Prostate gland (tissue), 2 donors: ENCODE data around the gene DSG4. TPM values are rescaled to one million over a fixed set of nuclear protein-coding genes. Genes with fewer than 3 reads are reported as not detected.

Experiments
- DNase-seq: peaks from one replicate; pipeline ENCODE4 v3.0.0-alpha.2; 2019; ENCODE audit warnings: low spot score
- H3K27ac ChIP-seq, 2 donors: fragments of 200-600 bp; sonication (generic); 2 replicates each; pipeline ENCODE4 v1.5.1; 2017 to 2019
- H3K27me3 ChIP-seq: fragments of 200-600 bp; sonication (generic); replicated peaks from 2 replicates; pipeline ENCODE4 v1.5.1; 2019; ENCODE audit not compliant: insufficient read depth
- H3K36me3 ChIP-seq, 2 donors: fragments of 200-600 bp; sonication (generic); 1 replicate in 1 of 2; 2 replicates in 1 of 2; pipeline versions ENCODE4 v1.5.1 to v1.8.1; 2017 to 2019
- H3K4me1 ChIP-seq: fragments of 200-600 bp; sonication (generic); replicated peaks from 2 replicates; pipeline ENCODE4 v1.5.1; 2019
- H3K4me3 ChIP-seq, 2 donors: fragments of 200-600 bp; sonication (generic); 2 replicates each; pipeline ENCODE4 v1.5.1; 2017 to 2019
- H3K9me3 ChIP-seq: fragments of 200-600 bp; sonication (generic); 2 replicates; pipeline ENCODE4 v1.5.1; 2017
- POLR2A ChIP-seq: fragments of 450-650 bp; IDR thresholded peaks from one replicate; pipeline ENCODE4 v1.6.1; 2016; ENCODE audit warnings: antibody characterized with exemption, mild to moderate bottlenecking
- POLR2AphosphoS5 ChIP-seq: sonication (generic); formaldehyde crosslinking; IDR thresholded peaks from one replicate; pipeline ENCODE4 v1.6.1; 2017; ENCODE audit warnings: antibody characterized with exemption
- WGBS: methylation state at CpG from one replicate; pipeline ENCODE4 v1.1.5; 2018; 5-methylcytosine and 5-hydroxymethylcytosine counted together
- intact Hi-C: fragments of 100-400 bp; cut with DNase I; formaldehyde crosslinking; loops from one replicate; pipeline ENCODE4 v1.14.2; 2022
- total RNA-seq, 2 donors: library from RNA; depleted of rRNA; stranded (reverse); fragments of >200 nt; gene quantifications; one replicate each; pipeline ENCODE4 v1.1.0, GENCODE V29; 2016
- TF ChIP-seq, protein P1 (sequence below), 4 experiments: fragments of 200-600 bp in 2 of 4; fragments of 450-650 bp in 2 of 4; sonication (generic) in 2 of 4; IDR thresholded peaks; 1 replicate in 3 of 4; 2 replicates in 1 of 4; pipeline ENCODE4 v1.5.1; 2016 to 2019; ENCODE audit warnings: antibody characterized with exemption in 4 of 4, mild to moderate bottlenecking in 2 of 4, moderate library complexity in 2 of 4

Gene DSG4
- total RNA-seq, 2 donors from 2014 or later = 0.05 to 0.68 TPM

DNA sequence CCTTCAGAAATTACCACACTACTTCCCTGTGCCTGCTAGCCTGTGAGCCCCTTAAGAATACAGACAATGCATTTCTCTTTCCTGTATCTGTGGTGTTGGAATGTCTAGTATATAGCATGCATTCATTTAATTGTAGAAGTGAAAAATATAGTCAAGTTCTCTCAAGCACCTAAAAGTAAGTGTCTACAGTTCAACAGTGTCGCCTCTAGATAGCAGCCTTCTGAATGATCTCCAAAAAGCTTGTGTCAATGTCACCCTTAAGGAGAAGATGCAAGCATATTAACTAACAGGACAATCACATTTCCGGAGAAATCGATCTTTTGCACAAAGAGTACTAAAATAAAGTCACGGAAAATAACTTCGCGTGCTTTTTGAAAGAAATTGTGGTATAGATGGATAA lies 43.5 kb downstream of the DSG4 start:
- no peaks in the 10 kb centered on the region for H3K4me1 ChIP-seq
- TF ChIP-seq POLR2A (no peak), POLR2AphosphoS5 (no peak)
- TF ChIP-seq, protein P1, sequence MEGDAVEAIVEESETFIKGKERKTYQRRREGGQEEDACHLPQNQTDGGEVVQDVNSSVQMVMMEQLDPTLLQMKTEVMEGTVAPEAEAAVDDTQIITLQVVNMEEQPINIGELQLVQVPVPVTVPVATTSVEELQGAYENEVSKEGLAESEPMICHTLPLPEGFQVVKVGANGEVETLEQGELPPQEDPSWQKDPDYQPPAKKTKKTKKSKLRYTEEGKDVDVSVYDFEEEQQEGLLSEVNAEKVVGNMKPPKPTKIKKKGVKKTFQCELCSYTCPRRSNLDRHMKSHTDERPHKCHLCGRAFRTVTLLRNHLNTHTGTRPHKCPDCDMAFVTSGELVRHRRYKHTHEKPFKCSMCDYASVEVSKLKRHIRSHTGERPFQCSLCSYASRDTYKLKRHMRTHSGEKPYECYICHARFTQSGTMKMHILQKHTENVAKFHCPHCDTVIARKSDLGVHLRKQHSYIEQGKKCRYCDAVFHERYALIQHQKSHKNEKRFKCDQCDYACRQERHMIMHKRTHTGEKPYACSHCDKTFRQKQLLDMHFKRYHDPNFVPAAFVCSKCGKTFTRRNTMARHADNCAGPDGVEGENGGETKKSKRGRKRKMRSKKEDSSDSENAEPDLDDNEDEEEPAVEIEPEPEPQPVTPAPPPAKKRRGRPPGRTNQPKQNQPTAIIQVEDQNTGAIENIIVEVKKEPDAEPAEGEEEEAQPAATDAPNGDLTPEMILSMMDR (IDR thresholded peaks at IDR 0.05) = no peak
- H3K36me3 ChIP-seq = no peaks in the 10 kb centered on the region
- H3K4me3 ChIP-seq = no peak overlapping the region
- WGBS = 95% methylated on average over 6 of the region's 6 CpGs
- no peak for DNase-seq
- H3K27me3 ChIP-seq = no peaks in the 10 kb centered on the region
- H3K27ac ChIP-seq = no peak overlapping the region
- intact Hi-C loops = no loop called here
- no peaks in the 10 kb centered on the region for H3K9me3 ChIP-seq

DNA sequence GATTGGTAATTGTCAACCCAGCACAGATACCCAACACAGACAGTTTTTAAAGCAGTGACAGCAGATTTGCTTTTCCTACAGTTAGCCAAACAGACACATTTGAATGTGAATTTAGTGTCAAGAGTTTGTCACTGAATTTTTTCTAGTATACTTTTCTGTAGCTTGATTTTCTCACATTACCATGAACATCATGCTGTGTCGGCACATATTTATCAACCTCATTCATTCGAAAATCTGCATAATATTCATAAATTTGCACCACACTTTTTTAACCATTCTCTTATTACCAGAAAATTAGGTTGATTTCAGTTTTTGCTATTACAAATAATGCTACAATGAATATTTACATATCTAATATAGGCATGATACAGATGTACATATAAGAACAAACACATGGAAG lies 43.9 kb downstream of the DSG4 start:
- H3K27ac ChIP-seq = no peak overlapping the region
- WGBS = 95% methylated on average over 2 of the region's 2 CpGs
- TF ChIP-seq POLR2AphosphoS5 (no peak), POLR2A (no peak)
- TF ChIP-seq, protein P1 (IDR thresholded peaks at IDR 0.05) = no peak
- no peaks in the 10 kb centered on the region for H3K4me1 ChIP-seq
- DNase-seq = no peak
- H3K9me3 ChIP-seq = no peaks in the 10 kb centered on the region
- no peaks in the 10 kb centered on the region for H3K36me3 ChIP-seq
- no peak overlapping the region for H3K4me3 ChIP-seq
- no peaks in the 10 kb centered on the region for H3K27me3 ChIP-seq
- intact Hi-C loops = no loop called here

DNA sequence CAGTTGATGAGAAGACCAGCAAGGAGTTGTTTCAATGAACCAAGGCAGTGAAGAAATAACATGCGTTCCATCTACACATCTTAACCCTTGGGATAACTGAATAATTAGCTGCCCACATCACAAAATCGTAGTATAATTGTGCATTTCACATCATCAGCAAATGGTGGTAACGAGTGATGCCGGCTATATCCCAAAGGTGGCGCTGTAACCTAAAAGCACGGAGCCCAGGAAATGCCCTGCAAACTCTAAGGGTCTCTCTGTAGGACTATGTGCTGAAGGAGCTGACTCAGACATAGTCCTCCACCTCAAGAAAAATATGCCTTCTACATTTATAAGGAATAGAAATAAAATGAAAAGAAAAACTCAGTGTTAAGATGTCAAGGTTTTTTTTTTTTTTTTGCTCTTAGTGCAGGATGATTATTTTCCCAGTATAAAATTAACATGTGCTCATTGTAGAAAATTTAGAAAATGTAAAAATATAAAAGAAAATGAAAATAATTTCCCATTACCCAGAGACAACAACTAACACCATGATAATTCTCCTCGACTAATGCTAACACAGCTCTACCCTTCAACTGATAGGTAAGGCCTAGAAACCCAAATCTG lies 47.9 kb downstream of the DSG4 start:
- TF ChIP-seq, protein P1 (IDR thresholded peaks at IDR 0.05) = peak in 3 of 4 experiments; percentile 30 to 58 (median 40)
- TF ChIP-seq POLR2AphosphoS5 (no peak), POLR2A (no peak)
- 27% methylated on average over 7 of the region's 7 CpGs for WGBS
- H3K9me3 ChIP-seq = no peaks in the 10 kb centered on the region
- intact Hi-C loops = no loop called here
- no peaks in the 10 kb centered on the region for H3K36me3 ChIP-seq
- H3K27me3 ChIP-seq = no peaks in the 10 kb centered on the region
- H3K4me1 ChIP-seq = no peaks in the 10 kb centered on the region
- H3K4me3 ChIP-seq = no peak overlapping the region
- no peak overlapping the region for H3K27ac ChIP-seq
- no peak for DNase-seq

DNA sequence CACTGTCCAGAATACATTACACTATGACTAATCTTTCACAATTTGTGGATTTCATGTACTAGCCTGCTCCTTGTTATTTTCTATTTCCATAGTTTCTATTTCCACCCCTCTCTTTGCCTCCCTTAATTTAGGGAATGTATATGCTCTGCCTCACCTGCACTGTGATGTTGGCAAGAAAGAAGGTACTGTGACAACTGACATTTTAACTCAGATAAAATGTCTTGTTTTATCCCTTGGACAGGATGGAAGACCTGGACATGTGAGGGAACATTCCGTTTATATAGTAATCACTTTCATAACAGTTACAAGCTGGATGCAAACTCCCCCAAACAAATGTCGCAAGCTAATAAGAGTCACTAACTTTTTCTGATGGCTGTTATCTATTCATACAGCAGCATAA lies 49.4 kb downstream of the DSG4 start:
- Histone ChIP-seq H3K9me3 (no peaks in the 10 kb centered on the region), H3K36me3 (no peaks in the 10 kb centered on the region), H3K4me1 (no peaks in the 10 kb centered on the region), H3K27ac (no peak overlapping the region), H3K4me3 (no peak overlapping the region), H3K27me3 (no peaks in the 10 kb centered on the region)
- intact Hi-C loops = no loop called here
- TF ChIP-seq POLR2AphosphoS5 (no peak), POLR2A (no peak)
- TF ChIP-seq, protein P1 (IDR thresholded peaks at IDR 0.05) = no peak
- DNase-seq = no peak
- 82% methylated on average over 2 of the region's 2 CpGs for WGBS

DNA sequence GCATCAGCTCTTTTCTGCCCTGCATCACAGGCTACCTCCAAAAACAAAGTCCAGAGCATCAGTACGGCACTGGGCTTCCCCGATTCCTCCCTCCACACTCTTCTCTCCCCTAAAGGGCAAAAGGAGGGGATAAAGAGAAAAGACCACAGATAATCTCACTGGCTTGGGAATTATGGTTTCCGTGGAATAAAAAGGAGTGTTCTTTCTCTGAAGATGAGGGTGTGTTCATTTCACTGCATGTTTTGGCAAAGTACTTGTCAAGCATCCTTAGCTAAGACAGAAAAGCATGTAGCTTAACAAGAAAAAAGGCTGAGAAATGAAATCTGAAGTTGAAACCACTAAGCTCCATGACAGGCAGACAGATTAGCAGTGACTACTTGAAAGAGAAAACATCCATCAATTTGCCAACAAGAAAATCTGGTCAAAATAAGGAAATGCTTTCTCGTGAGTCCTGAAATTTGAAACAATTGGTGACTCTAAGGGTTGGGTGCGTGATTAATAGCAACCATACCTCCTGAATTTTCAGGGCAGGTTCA lies 50.4 kb downstream of the DSG4 start:
- no peaks in the 10 kb centered on the region for H3K4me1 ChIP-seq
- DNase-seq = no peak
- no peaks in the 10 kb centered on the region for H3K9me3 ChIP-seq
- H3K27ac ChIP-seq = no peak overlapping the region
- no peak overlapping the region for H3K4me3 ChIP-seq
- H3K27me3 ChIP-seq = no peaks in the 10 kb centered on the region
- TF ChIP-seq, protein P1 (IDR thresholded peaks at IDR 0.05) = no peak
- no peak for TF ChIP-seq POLR2A
- H3K36me3 ChIP-seq = no peaks in the 10 kb centered on the region
- 75% methylated on average over 5 of the region's 5 CpGs for WGBS
- intact Hi-C loops = no loop called here
